A673 (cell line): ENCODE results near the gene OARD1. TPM values are rescaled to one million over a fixed set of nuclear protein-coding genes. Genes with fewer than 3 reads are reported as not detected.

Source experiments
- BruUV-seq: library from RNA; stranded (reverse); fragments of 400-500 nt; replicated peaks from 2 replicates; lab custom pipeline; 2021; lab: Mats Ljungman, UMichigan
- CTCF ChIA-PET: fragments of 300-600 bp; sonication (Branson Sonifier 250); formaldehyde crosslinking; loops from one replicate; lab custom pipeline; 2022; ENCODE audit warnings: antibody characterized with exemption; lab: Charles Lee
- POLR2A ChIA-PET: fragments of 300-600 bp; sonication (Branson Sonifier 250); formaldehyde crosslinking; loops from one replicate; lab custom pipeline; 2022; ENCODE audit warnings: antibody characterized with exemption; ENCODE audit not compliant: low non-redundant PET; lab: Charles Lee
- DNase-seq: peaks from one replicate; pipeline ENCODE4 v3.0.0-alpha.2; 2015; ENCODE audit warnings: low spot score
- H3K27ac ChIP-seq: fragments of 200-600 bp; sonication (generic); 2 replicates; pipeline ENCODE4 v1.5.1; 2016; ENCODE audit warnings: mixed run types, low read depth, mild to moderate bottlenecking, mixed read lengths, antibody characterized with exemption, low read length; ENCODE audit not compliant: poor library complexity, severe bottlenecking
- H3K27me3 ChIP-seq: fragments of 200-600 bp; sonication (generic); replicated peaks from 2 replicates; pipeline ENCODE4 v1.6.1; 2017; ENCODE audit warnings: mixed run types, low read depth, mild to moderate bottlenecking, mixed read lengths, antibody characterized with exemption, low read length; ENCODE audit not compliant: insufficient read depth, poor library complexity
- H3K36me3 ChIP-seq: fragments of 200-600 bp; sonication (generic); 2 replicates; pipeline ENCODE4 v1.6.1; 2016; ENCODE audit warnings: mixed run types, mild to moderate bottlenecking, mixed read lengths, antibody characterized with exemption, low read length; ENCODE audit not compliant: insufficient read depth, poor library complexity, severe bottlenecking
- H3K4me1 ChIP-seq: fragments of 200-600 bp; sonication (generic); 2 replicates; pipeline ENCODE4 v1.6.1; 2017; ENCODE audit warnings: mixed run types, mild to moderate bottlenecking, mixed read lengths, antibody characterized with exemption, low read length; ENCODE audit not compliant: insufficient read depth, poor library complexity, severe bottlenecking
- H3K4me3 ChIP-seq: fragments of 200-600 bp; sonication (generic); 2 replicates; pipeline ENCODE4 v1.5.1; 2016; ENCODE audit warnings: low read depth, mixed run types, mild to moderate bottlenecking, mixed read lengths, low read length; ENCODE audit not compliant: poor library complexity, severe bottlenecking
- H3K9me3 ChIP-seq: fragments of 200-600 bp; sonication (generic); 2 replicates; pipeline ENCODE4 v1.6.1; 2016; ENCODE audit warnings: mixed run types, low read depth, mild to moderate bottlenecking, mixed read lengths, antibody characterized with exemption, low read length; ENCODE audit not compliant: poor library complexity, severe bottlenecking
- CTCF ChIP-seq: fragments of 300-800, 200-600 bp; sonication (generic); conservative IDR thresholded peaks from 2 replicates; pipeline ENCODE4 v1.5.1; 2017; ENCODE audit warnings: low read depth, mild to moderate bottlenecking, antibody characterized with exemption, low read length, moderate library complexity, mixed read lengths
- EZH2 ChIP-seq: fragments of 200-600 bp; sonication (generic); IDR thresholded peaks from 2 replicates; pipeline ENCODE4 v1.6.1; 2017; ENCODE audit warnings: borderline replicate concordance, low read depth, mild to moderate bottlenecking, mixed read lengths, antibody characterized with exemption, low read length; ENCODE audit not compliant: poor library complexity, severe bottlenecking
- intact Hi-C: fragments of 100-400 bp; cut with micrococcal nuclease; formaldehyde crosslinking; loops from one replicate; pipeline ENCODE4 v1.10.0; 2022; ENCODE audit not compliant: unreplicated experiment
- total RNA-seq: library from RNA; stranded (reverse); gene quantifications from 2 replicates; pipeline ENCODE4 v1.2.3, GENCODE V29; 2021

Gene OARD1
- total RNA-seq, 1 experiment from 2014 or later: 27.3 TPM

- Histone ChIP-seq H3K27me3 (no peaks in the 10 kb centered on the region), H3K4me3 (peak overlapping the region; percentile 91), H3K27ac (peak overlapping the region; percentile 100), H3K4me1 (peaks cover 28% of the 10 kb centered on the region), H3K9me3 (no peaks in the 10 kb centered on the region), H3K36me3 (peaks cover 3% of the 10 kb centered on the region)
- TF ChIP-seq CTCF: no peak
- TF ChIP-seq EZH2: no peak
- TSS peak; percentile 70 for BruUV-seq
- intact Hi-C loops: loop anchor here (5.0 kb wide), 1 partner anchor 243 kb away; no protein-coding TSS in a partner anchor
- peak; percentile 37 for DNase-seq
- ChIA-PET CTCF (no interaction called here), POLR2A (no interaction called here)
These were observed 2.0 kb upstream of the OARD1 start for GRCh38 chr6:41073968-41074691.

GRCh38 chr6:41073203-41073967 lies 1.2 kb upstream of the OARD1 start:
- ChIA-PET CTCF (interaction anchor here (1.0 kb wide), 1 partner anchor 246 kb away, joined by 4 read pairs; no protein-coding TSS in a partner anchor), POLR2A (no interaction called here)
- intact Hi-C loops: loop anchor here (5.0 kb wide), 1 partner anchor 244 kb away; no protein-coding TSS in a partner anchor
- Histone ChIP-seq H3K27me3 (no peaks in the 10 kb centered on the region), H3K4me3 (peak overlapping the region; percentile 91), H3K36me3 (no peaks in the 10 kb centered on the region), H3K4me1 (peaks cover 28% of the 10 kb centered on the region), H3K9me3 (no peaks in the 10 kb centered on the region), H3K27ac (peak overlapping the region; percentile 100)
- peak; percentile 87 for DNase-seq
- no TSS peak for BruUV-seq
- TF ChIP-seq EZH2 (no peak), CTCF (no peak; the same call in 1 of the 2 replicates)

GRCh38 chr6:41072836-41073202 lies 663 bp upstream of the OARD1 start, which contains the start of gene NFYA:
Gene NFYA, plus strand, starts transcription at chr6:41072974. Its CDS starts 6,116 bp downstream, at chr6:41079090.
- Histone ChIP-seq H3K4me1 (peaks cover 28% of the 10 kb centered on the region), H3K36me3 (no peaks in the 10 kb centered on the region), H3K4me3 (peak within 1 kb of the TSS; percentile 91), H3K27ac (peak within 1 kb of the TSS; percentile 100), H3K27me3 (no peaks in the 10 kb centered on the region), H3K9me3 (no peaks in the 10 kb centered on the region)
- no TSS peak for BruUV-seq
- POLR2A ChIA-PET: interaction anchor here (0.8 kb wide), 1 partner anchor 16 kb away, joined by 4 read pairs; no protein-coding TSS in a partner anchor
- TF ChIP-seq CTCF: no peak
- no peak for TF ChIP-seq EZH2
- CTCF ChIA-PET: interaction anchor here (1.0 kb wide), 1 partner anchor 247 kb away, joined by 4 read pairs; no protein-coding TSS in a partner anchor
- intact Hi-C loops: loop anchor here (5.0 kb wide), 1 partner anchor 244 kb away; no protein-coding TSS in a partner anchor
- peak; percentile 99 for DNase-seq
